ENCODE measurements around the gene ZSCAN30. TPM values are rescaled to one million over a fixed set of nuclear protein-coding genes. Genes with fewer than 3 reads are reported as not detected.

The ZSCAN30 gene
- total and polyA plus RNA-seq, 10 donors = 7.2 to 39.2 (median 23.9) TPM

GRCh38 chr18:35271656-35272055, 18.4 kb downstream of the ZSCAN30 start:
- Histone ChIP-seq H3K4me3 (no peak overlapping the region), H3K27me3 (replicated peaks in 1 of 7) (no peaks in the 10 kb centered on the region), H3K27ac (no peak overlapping the region), H3K36me3 (no peaks in the 10 kb centered on the region), H3K9me3 (peaks cover 0 to 39% (median 9%) of the 10 kb centered on the region in 8 donors), H3K4me1 (peaks cover 0 to 24% (median 13%) of the 10 kb centered on the region in 6 donors)
- 89 to 98% (median 96%) methylated on average over 8 to 35 of the region's 35 CpGs for WGBS, 5 donors
- no peak for TF ChIP-seq POLR2AphosphoS5 (IDR thresholded peaks at IDR 0.05)
- intact Hi-C loops (cut with DNase I; ENCODE audit: low total_unique reads) = no loop called here
- no peak for DNase-seq

DNA sequence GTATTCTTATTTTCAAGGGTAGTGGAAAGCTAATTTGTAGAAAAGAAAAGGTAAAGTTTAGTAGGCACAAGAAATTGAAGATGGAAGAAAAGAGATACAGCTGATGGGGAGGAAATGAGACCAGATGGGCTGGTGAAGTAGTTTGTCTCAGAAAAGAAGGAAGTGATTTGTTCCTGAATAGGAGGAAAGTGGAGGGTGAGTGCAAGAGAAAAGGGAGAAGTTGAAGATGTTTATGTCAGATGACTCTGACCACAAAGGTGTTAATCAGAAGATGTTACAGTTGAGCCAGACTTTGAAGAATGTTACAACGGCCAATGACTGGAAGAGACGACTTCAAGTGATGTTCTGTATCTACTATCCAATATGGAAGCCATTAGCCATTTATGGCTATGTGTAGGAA, 21.2 kb downstream of the ZSCAN30 start:
- DNase-seq = no peak
- Histone ChIP-seq H3K4me3 (no peak overlapping the region), H3K27me3 (replicated peaks in 1 of 7) (no peaks in the 10 kb centered on the region), H3K4me1 (peaks cover 0 to 25% (median 13%) of the 10 kb centered on the region in 6 donors), H3K36me3 (peaks cover 0 to 6% (median 0%) of the 10 kb centered on the region in 6 donors), H3K27ac (peak overlapping the region in 3 of 8 donors; percentile 85 to 92 (median 87)), H3K9me3 (peaks cover 0 to 32% (median 9%) of the 10 kb centered on the region in 8 donors)
- 29 to 46% (median 40%) methylated on average over 2 of the region's 2 CpGs for WGBS, 5 donors
- intact Hi-C loops (cut with DNase I; ENCODE audit: low total_unique reads) = no loop called here
- no peak for TF ChIP-seq CTCF (IDR thresholded peaks at IDR 0.05 in 8 of 11, conservative IDR thresholded peaks at IDR 0.05 in 3 of 11)
- TF ChIP-seq POLR2A (IDR thresholded peaks at IDR 0.05) = no peak
- TF ChIP-seq POLR2AphosphoS5 (IDR thresholded peaks at IDR 0.05) = no peak

- H3K27ac ChIP-seq = peak overlapping the region; percentile 85 to 92 (median 87)
- H3K4me1 ChIP-seq = peaks cover 0 to 25% (median 13%) of the 10 kb centered on the region in 6 donors
- WGBS, 5 donors = 46 to 61% (median 51%) methylated on average over 30 of the region's 30 CpGs
- TF ChIP-seq POLR2AphosphoS5 (IDR thresholded peaks at IDR 0.05) (no peak), CTCF (IDR thresholded peaks at IDR 0.05 in 8 of 11, conservative IDR thresholded peaks at IDR 0.05 in 3 of 11) (no peak), POLR2A (IDR thresholded peaks at IDR 0.05) (no peak)
- peak; percentile 83 for DNase-seq
- no peaks in the 10 kb centered on the region for H3K27me3 ChIP-seq (replicated peaks in 1 of 7)
- H3K4me3 ChIP-seq = peak overlapping the region; percentile 50 to 86 (median 60)
- intact Hi-C loops (cut with DNase I; ENCODE audit: low total_unique reads) = no loop called here
- peaks cover 0 to 31% (median 9%) of the 10 kb centered on the region in 8 donors for H3K9me3 ChIP-seq
- H3K36me3 ChIP-seq = peaks cover 0 to 16% (median 0%) of the 10 kb centered on the region in 6 donors
Measured at GRCh38 chr18:35267809-35268208, 22.2 kb downstream of the ZSCAN30 start.

DNA sequence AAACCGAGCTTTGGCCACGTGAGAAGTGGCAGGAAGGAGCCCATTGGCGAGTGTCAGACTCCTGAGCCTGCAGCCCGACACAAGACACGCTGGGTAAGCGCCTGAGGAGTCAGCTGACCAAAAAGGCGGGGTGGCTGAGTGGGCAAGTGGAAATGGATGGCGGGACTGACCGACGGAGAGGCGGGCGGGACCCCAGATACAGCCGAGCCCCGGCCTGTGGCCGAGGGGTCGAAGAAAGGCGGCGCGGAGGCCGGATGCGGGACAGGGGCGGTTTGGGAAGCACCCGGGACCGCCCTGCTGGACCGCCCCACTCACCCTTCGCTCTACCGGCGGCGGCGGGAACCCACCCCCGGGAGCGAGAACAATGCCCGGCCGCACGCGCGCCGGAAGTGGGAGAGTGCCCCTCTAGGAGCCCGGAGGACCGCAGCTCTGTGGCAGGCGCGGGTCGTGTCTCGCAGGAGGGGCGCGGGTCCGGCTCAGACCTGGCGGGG, 22.8 kb downstream of the ZSCAN30 start:
- Histone ChIP-seq H3K4me1 (peaks cover 0 to 25% (median 13%) of the 10 kb centered on the region in 6 donors), H3K9me3 (peaks cover 0 to 27% (median 9%) of the 10 kb centered on the region in 8 donors), H3K4me3 (peak overlapping the region; percentile 50 to 86 (median 60)), H3K27me3 (replicated peaks in 1 of 7) (no peaks in the 10 kb centered on the region), H3K36me3 (peaks cover 0 to 22% (median 6%) of the 10 kb centered on the region in 6 donors), H3K27ac (peak overlapping the region; percentile 85 to 92 (median 87))
- intact Hi-C loops (cut with DNase I; ENCODE audit: low total_unique reads) = no loop called here
- DNase-seq = peak; percentile 93
- TF ChIP-seq CTCF (IDR thresholded peaks at IDR 0.05 in 8 of 11, conservative IDR thresholded peaks at IDR 0.05 in 3 of 11) (peak in 1 of 11 experiments; percentile 14), POLR2A (IDR thresholded peaks at IDR 0.05) (peak in 1 of 3 donors; percentile 17), POLR2AphosphoS5 (IDR thresholded peaks at IDR 0.05) (peak; percentile 78 to 88 (median 85))
- 0 to 9% (median 1%) methylated on average over 33 to 48 of the region's 48 CpGs for WGBS, 5 donors

Data from spleen (tissue), 11 donors.